Activated CD4-positive, alpha-beta T cell treated with anti-CD3 and anti-CD28 coated beads, Interleukin-2, amount 10 ng/mL, durations not matched to agents 7 days and 5 days (primary cell): ENCODE data around the gene LILRB1. TPM values are rescaled to one million over a fixed set of nuclear protein-coding genes. Genes with fewer than 3 reads are reported as not detected.
"Not testable (repeated sequence)": the region's sequence is repeated elsewhere in the genome, so short reads cannot be mapped to it uniquely, and the experiment has no call there.

ENCODE experiments used
- CTCF ChIA-PET: fragments of 350-600 bp; sonication (Branson Sonifier 250); formaldehyde crosslinking; loops from one replicate; lab custom pipeline; 2021; ENCODE audit warnings: antibody characterized with exemption; lab: Charles Lee
- POLR2A ChIA-PET: fragments of 350-600 bp; sonication (Branson Sonifier 250); formaldehyde crosslinking; loops from one replicate; lab custom pipeline; 2021; ENCODE audit warnings: antibody characterized with exemption; lab: Charles Lee
- DNase-seq: peaks from one replicate; pipeline ENCODE4 v3.0.0-alpha.2; 2020
- H3K27ac Mint-ChIP-seq: one replicate; pipeline ENCODE4 v1.8.0; 2021; ENCODE audit warnings: mild to moderate bottlenecking, moderate library complexity, mixed read lengths
- H3K27me3 Mint-ChIP-seq: one replicate; pipeline ENCODE4 v1.8.0; 2021; ENCODE audit warnings: mixed read lengths
- H3K36me3 Mint-ChIP-seq: one replicate; pipeline ENCODE4 v1.8.0; 2021; ENCODE audit warnings: low read depth, mixed read lengths
- H3K4me1 Mint-ChIP-seq: one replicate; pipeline ENCODE4 v1.8.0; 2021; ENCODE audit warnings: mixed read lengths
- H3K4me3 Mint-ChIP-seq: one replicate; pipeline ENCODE4 v1.8.0; 2021; ENCODE audit warnings: mild to moderate bottlenecking, moderate library complexity, mixed read lengths
- H3K9me3 Mint-ChIP-seq: one replicate; pipeline ENCODE4 v1.8.0; 2021; ENCODE audit warnings: mixed read lengths
- total RNA-seq, 2 experiments: library from RNA; stranded (reverse); gene quantifications; one replicate each; pipeline ENCODE4 v1.2.3, GENCODE V29; 2021

Gene LILRB1
- total RNA-seq, 2 experiments from 2014 or later = not detected

- ChIA-PET POLR2A (no interaction called here), CTCF (no interaction called here)
- H3K4me3 Mint-ChIP-seq = no peak overlapping the region
- DNase-seq = no peak
- peaks cover 2% of the 10 kb centered on the region for H3K9me3 Mint-ChIP-seq
- H3K27me3 Mint-ChIP-seq = peaks cover 11% of the 10 kb centered on the region
- H3K4me1 Mint-ChIP-seq = no peaks in the 10 kb centered on the region
- no peak overlapping the region for H3K27ac Mint-ChIP-seq
- no peaks in the 10 kb centered on the region for H3K36me3 Mint-ChIP-seq
Observed at GRCh38 chr19:54609356-54609791, 20.9 kb upstream of the LILRB1 start.

- DNase-seq = no peak
- H3K4me1 Mint-ChIP-seq = no peaks in the 10 kb centered on the region
- peaks cover 17% of the 10 kb centered on the region for H3K27me3 Mint-ChIP-seq
- ChIA-PET CTCF (no interaction called here), POLR2A (no interaction called here)
- no peak overlapping the region for H3K4me3 Mint-ChIP-seq
- no peaks in the 10 kb centered on the region for H3K9me3 Mint-ChIP-seq
- no peak overlapping the region for H3K27ac Mint-ChIP-seq
- no peaks in the 10 kb centered on the region for H3K36me3 Mint-ChIP-seq
Observed at GRCh38 chr19:54612428-54612827, 17.9 kb upstream of the LILRB1 start.

GRCh38 chr19:54614726-54615125, 15.6 kb upstream of the LILRB1 start:
- Mint-ChIP-seq H3K9me3 (no peaks in the 10 kb centered on the region), H3K36me3 (no peaks in the 10 kb centered on the region), H3K27ac (no peak overlapping the region), H3K27me3 (peaks cover 17% of the 10 kb centered on the region), H3K4me3 (no peak overlapping the region), H3K4me1 (no peaks in the 10 kb centered on the region)
- no peak for DNase-seq
- ChIA-PET CTCF (no interaction called here), POLR2A (no interaction called here)

GRCh38 chr19:54616057-54616456, 14.2 kb upstream of the LILRB1 start:
- no peak for DNase-seq
- Mint-ChIP-seq H3K4me3 (no peak overlapping the region), H3K27me3 (peaks cover 20% of the 10 kb centered on the region), H3K27ac (no peak overlapping the region), H3K9me3 (no peaks in the 10 kb centered on the region), H3K4me1 (no peaks in the 10 kb centered on the region), H3K36me3 (no peaks in the 10 kb centered on the region)
- POLR2A ChIA-PET = no interaction called here
- CTCF ChIA-PET = interaction anchor here (1.3 kb wide), 1 partner anchor 116 kb away, joined by 3 read pairs; no protein-coding TSS in a partner anchor

GRCh38 chr19:54616821-54617560, 13.3 kb upstream of the LILRB1 start:
- H3K4me1 Mint-ChIP-seq = no peaks in the 10 kb centered on the region
- H3K4me3 Mint-ChIP-seq = no peak overlapping the region
- no peak for DNase-seq
- ChIA-PET POLR2A (no interaction called here), CTCF (interaction anchor here (1.3 kb wide), 1 partner anchor 117 kb away, joined by 3 read pairs; no protein-coding TSS in a partner anchor)
- peaks cover 27% of the 10 kb centered on the region for H3K27me3 Mint-ChIP-seq
- H3K9me3 Mint-ChIP-seq = no peaks in the 10 kb centered on the region
- no peaks in the 10 kb centered on the region for H3K36me3 Mint-ChIP-seq
- no peak overlapping the region for H3K27ac Mint-ChIP-seq

GRCh38 chr19:54620464-54620863, 9.8 kb upstream of the LILRB1 start:
- no peak overlapping the region for H3K27ac Mint-ChIP-seq
- ChIA-PET POLR2A (no interaction called here), CTCF (no interaction called here)
- no peak for DNase-seq
- H3K4me1 Mint-ChIP-seq = peaks cover 2% of the 10 kb centered on the region
- no peaks in the 10 kb centered on the region for H3K9me3 Mint-ChIP-seq
- H3K36me3 Mint-ChIP-seq = no peaks in the 10 kb centered on the region
- peaks cover 29% of the 10 kb centered on the region for H3K27me3 Mint-ChIP-seq
- H3K4me3 Mint-ChIP-seq = no peak overlapping the region

GRCh38 chr19:54622431-54622830, 7.9 kb upstream of the LILRB1 start:
- CTCF ChIA-PET = no interaction called here

GRCh38 chr19:54624234-54624633, 6.0 kb upstream of the LILRB1 start:
- H3K36me3 Mint-ChIP-seq = not testable (repeated sequence)
- H3K27me3 Mint-ChIP-seq = peaks cover 26% of the 10 kb centered on the region

More at GRCh38 chr19:54622431-54622830, 7.9 kb upstream of the LILRB1 start:
- H3K4me3 Mint-ChIP-seq = no peak overlapping the region
- peaks cover 2% of the 10 kb centered on the region for H3K4me1 Mint-ChIP-seq
- DNase-seq = no peak
- peaks cover 24% of the 10 kb centered on the region for H3K27me3 Mint-ChIP-seq
- no peaks in the 10 kb centered on the region for H3K36me3 Mint-ChIP-seq
- POLR2A ChIA-PET = no interaction called here
- H3K27ac Mint-ChIP-seq = no peak overlapping the region
- no peaks in the 10 kb centered on the region for H3K9me3 Mint-ChIP-seq

GRCh38 chr19:54624934-54625730, 5.2 kb upstream of the LILRB1 start:
- CTCF ChIA-PET, DNase-seq, POLR2A ChIA-PET, H3K4me3 Mint-ChIP-seq, H3K36me3 Mint-ChIP-seq, H3K9me3 Mint-ChIP-seq, H3K27ac Mint-ChIP-seq, H3K4me1 Mint-ChIP-seq: not testable (repeated sequence)
- H3K27me3 Mint-ChIP-seq = peaks cover 22% of the 10 kb centered on the region

More at GRCh38 chr19:54624234-54624633, 6.0 kb upstream of the LILRB1 start:
- H3K4me3 Mint-ChIP-seq, H3K4me1 Mint-ChIP-seq, CTCF ChIA-PET, H3K27ac Mint-ChIP-seq, POLR2A ChIA-PET, H3K9me3 Mint-ChIP-seq, DNase-seq: not testable (repeated sequence)

GRCh38 chr19:54626757-54627156, 3.5 kb upstream of the LILRB1 start:
- POLR2A ChIA-PET = no interaction called here
- no peak for DNase-seq
- peaks cover 3% of the 10 kb centered on the region for H3K4me1 Mint-ChIP-seq
- H3K9me3 Mint-ChIP-seq = no peaks in the 10 kb centered on the region
- H3K27me3 Mint-ChIP-seq = peaks cover 20% of the 10 kb centered on the region
- H3K4me3 Mint-ChIP-seq = no peak overlapping the region
- CTCF ChIA-PET = interaction anchor here (0.5 to 1.8 kb wide), 2 partner anchors 16 to 187 kb away, joined by 3 to 7 read pairs; no protein-coding TSS in a partner anchor
- H3K27ac Mint-ChIP-seq = no peak overlapping the region
- no peaks in the 10 kb centered on the region for H3K36me3 Mint-ChIP-seq

- H3K9me3 Mint-ChIP-seq, H3K4me1 Mint-ChIP-seq, POLR2A ChIA-PET, H3K27ac Mint-ChIP-seq, H3K4me3 Mint-ChIP-seq, H3K36me3 Mint-ChIP-seq, DNase-seq: not testable (repeated sequence)
- CTCF ChIA-PET = interaction anchor here (1.8 kb wide), 1 partner anchor 17 kb away, joined by 7 read pairs; no protein-coding TSS in a partner anchor
- peaks cover 14% of the 10 kb centered on the region for H3K27me3 Mint-ChIP-seq
Observed at GRCh38 chr19:54627912-54628311, 2.4 kb upstream of the LILRB1 start.

GRCh38 chr19:54630782-54631181, 498 bp downstream of the LILRB1 start:
- ChIA-PET POLR2A (no interaction called here), CTCF (no interaction called here)
- H3K36me3 Mint-ChIP-seq = no peaks in the 10 kb centered on the region
- H3K27ac Mint-ChIP-seq = no peak overlapping the region
- no peaks in the 10 kb centered on the region for H3K9me3 Mint-ChIP-seq
- H3K27me3 Mint-ChIP-seq = peaks cover 7% of the 10 kb centered on the region
- H3K4me3 Mint-ChIP-seq = no peak overlapping the region
- H3K4me1 Mint-ChIP-seq = peaks cover 2% of the 10 kb centered on the region
- no peak for DNase-seq
